C4-2B (cell line): ENCODE measurements around the gene B3GNT9.

ENCODE experiments used
- CTCF ChIP-seq: fragments of 450-650 bp; conservative IDR thresholded peaks from 2 replicates; pipeline ENCODE4 v1.5.1; 2017; ENCODE audit warnings: mild to moderate bottlenecking
- ZFX ChIP-seq: fragments of 450-650 bp; IDR thresholded peaks from 2 replicates; pipeline ENCODE4 v1.6.1; 2017

GRCh38 chr16:67187175-67187890 lies 36.5 kb upstream of the B3GNT9 start:
- TF ChIP-seq CTCF (no peak), ZFX (no peak)
